ENCODE results near the gene SLC6A20.

SLC6A20 gene, protein sequence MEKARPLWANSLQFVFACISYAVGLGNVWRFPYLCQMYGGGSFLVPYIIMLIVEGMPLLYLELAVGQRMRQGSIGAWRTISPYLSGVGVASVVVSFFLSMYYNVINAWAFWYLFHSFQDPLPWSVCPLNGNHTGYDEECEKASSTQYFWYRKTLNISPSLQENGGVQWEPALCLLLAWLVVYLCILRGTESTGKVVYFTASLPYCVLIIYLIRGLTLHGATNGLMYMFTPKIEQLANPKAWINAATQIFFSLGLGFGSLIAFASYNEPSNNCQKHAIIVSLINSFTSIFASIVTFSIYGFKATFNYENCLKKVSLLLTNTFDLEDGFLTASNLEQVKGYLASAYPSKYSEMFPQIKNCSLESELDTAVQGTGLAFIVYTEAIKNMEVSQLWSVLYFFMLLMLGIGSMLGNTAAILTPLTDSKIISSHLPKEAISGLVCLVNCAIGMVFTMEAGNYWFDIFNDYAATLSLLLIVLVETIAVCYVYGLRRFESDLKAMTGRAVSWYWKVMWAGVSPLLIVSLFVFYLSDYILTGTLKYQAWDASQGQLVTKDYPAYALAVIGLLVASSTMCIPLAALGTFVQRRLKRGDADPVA

GRCh38 chr3:45795882-45796765, at the start of gene SLC6A20:
Gene SLC6A20 (minus strand): TSS chr3:45796536. CDS start chr3:45796419, 117 bp downstream.
- peak in 1 of 2 donors; percentile 2 for DNase-seq

GRCh38 chr3:45844616-45845015, 48.3 kb upstream of the SLC6A20 start:
- DNase-seq = no peak

DNA sequence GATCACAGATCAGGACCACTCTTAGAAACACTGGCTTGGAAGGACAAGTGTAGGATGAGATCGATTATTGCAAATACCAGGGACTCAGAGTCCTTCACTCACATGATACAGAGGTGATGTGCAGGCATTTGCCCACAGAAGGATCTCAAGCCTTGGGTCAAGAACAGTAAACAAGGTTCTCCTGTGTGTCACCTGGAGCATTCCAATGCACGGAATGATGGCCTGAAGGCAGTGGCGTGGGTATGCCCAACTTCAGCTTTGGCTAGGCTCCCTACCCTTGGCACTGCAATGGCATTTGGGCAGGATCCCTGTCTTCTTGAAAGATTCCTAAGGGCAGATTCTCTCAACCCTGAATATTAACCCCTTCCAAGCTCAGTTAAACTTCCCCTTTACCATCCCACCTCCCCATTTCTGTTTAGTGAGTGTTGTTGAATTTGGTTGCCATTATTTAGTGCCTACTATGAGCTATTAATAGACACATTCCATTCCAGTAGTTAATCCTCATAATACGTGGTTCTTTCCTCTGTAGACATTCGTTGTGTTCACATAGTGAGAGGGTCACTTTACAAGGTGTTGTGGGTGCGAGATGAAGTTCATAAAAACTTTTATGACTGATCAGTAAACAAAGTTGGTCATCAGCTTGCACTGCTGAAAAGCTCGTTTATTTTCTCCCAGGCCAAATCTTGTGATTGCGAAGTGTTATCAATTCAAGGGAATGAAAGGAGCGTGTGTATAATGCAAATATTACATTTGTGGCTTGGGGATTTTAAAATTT, 46.7 kb upstream of the SLC6A20 start:
- no peak for DNase-seq

GRCh38 chr3:45841757-45842491, 45.6 kb upstream of the SLC6A20 start, which contains the start of gene LZTFL1:
Gene LZTFL1 (minus strand): TSS chr3:45842119. CDS start chr3:45841991, 128 bp downstream.
- DNase-seq = peak; percentile 92 to 93

DNA sequence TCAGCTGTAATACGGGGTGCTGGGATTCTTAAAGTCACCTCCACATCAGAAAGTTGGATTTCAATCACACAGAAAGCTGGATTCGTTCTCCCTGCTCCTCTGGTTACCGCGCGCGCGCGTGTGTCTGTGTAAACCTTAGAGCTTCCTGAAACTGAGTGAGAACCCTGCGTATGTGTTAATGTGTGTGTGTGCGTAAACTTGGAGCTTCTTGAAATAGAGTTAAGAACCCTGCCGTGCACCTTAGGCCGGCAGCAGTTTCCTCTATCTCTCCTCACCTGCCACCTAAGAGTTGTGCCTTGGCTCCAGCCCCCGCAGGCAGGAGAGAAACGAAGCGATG, 45.1 kb upstream of the SLC6A20 start:
- DNase-seq = peak in 1 of 2 donors; percentile 6

DNA sequence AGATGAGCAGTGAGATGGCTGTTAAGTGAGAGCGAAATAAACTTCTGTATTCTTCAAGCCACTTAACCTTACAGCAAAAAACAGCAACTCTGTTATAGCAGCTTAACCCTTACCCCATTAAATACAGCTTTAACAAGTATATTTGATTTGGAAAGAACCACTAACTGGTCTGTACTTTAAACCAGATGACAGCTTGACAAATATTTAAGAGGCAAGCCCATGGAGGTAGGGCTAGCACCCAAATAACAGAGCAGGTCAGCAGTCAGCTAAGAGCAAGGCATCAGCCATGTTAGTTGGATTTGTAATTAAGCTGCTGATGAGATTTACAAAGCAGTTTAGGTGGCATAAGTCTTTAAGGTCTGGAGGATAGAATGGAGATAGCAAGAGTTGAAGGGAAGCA, 42.1 kb upstream of the SLC6A20 start:
- no peak for DNase-seq

DNA sequence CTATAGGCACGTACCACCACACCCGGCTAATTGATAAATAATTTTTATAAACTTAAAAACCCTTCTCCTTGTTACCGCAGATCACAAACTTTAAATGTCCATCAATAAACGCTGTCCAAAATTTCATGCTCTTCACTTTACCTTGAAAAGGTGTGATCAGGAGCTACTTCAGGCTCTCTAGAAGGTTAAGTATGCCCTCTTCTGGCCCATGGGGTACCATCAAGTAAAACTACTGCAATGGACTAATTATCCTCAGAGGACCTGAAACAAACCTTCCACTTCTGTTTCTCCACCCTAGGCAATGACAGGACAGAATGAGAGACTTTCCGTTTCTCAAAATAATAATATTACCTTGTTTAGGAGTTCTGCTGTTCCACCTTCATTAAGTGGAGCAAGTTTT, 36.4 kb upstream of the SLC6A20 start:
- no peak for DNase-seq

- no peak for DNase-seq
Observed at GRCh38 chr3:45830121-45830520, 33.8 kb upstream of the SLC6A20 start.

DNA sequence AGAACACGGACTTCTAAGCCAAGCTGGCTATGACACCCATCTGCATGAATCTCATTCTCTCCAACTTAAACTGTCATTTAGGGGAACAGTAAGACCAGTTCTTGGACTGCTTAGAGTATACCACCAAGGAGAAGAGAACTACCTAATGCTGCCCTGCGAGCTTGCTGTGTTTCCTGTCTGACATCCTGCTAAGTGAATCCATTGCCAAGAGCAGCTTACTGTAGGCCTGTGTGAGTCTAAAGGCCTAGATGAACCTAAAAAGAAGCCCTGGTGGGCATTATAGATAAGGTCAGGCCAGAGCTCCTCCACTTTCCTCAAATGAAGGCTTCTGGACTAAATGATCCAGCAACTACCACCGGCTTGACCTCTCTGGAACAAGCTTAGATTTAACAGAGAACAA, 30.6 kb upstream of the SLC6A20 start:
- DNase-seq = no peak

DNA sequence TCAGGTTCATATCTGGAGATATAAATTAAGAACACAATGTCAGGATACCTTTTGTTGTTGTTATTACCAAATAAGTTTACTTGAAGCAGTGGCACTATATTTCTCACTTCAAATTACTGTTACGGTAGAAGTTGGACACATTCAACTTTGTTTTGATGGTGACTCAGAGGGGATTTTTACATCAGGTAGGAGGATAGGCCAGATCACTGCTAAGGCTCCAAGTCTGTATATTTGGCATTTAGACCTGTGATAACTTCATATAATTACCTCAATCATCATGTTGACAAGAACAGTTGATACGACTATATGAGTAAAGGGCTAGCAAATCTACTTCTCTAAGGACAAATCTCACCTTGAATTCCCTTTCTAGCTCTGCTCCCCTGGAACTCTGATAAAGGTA, 30.0 kb upstream of the SLC6A20 start:
- no peak for DNase-seq

- no peak for DNase-seq
Observed at GRCh38 chr3:45821127-45821526, 24.8 kb upstream of the SLC6A20 start.

- no peak for DNase-seq
Observed at GRCh38 chr3:45819543-45819942, 23.2 kb upstream of the SLC6A20 start.

- DNase-seq = no peak
Observed at GRCh38 chr3:45817831-45818522, 21.6 kb upstream of the SLC6A20 start.

DNA sequence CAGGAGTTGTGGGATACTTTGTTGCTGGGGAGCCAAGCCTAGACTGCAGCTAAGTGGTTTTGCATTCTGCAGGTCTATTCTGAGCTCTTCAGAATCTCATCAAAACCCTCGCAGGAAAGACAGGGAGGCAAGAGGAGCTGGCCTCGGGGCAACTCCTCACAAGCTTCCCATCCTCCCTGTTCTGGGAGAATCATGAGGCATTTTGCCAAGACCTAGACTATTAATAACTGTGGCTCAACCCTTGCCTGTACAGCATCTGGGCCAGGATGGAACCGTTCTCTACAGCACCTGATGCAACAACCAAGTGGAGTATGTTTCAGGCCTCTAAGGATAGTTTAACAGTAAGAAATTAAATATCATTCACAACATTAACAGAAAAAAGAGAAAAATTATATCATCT, 20.2 kb upstream of the SLC6A20 start:
- DNase-seq = no peak

DNA sequence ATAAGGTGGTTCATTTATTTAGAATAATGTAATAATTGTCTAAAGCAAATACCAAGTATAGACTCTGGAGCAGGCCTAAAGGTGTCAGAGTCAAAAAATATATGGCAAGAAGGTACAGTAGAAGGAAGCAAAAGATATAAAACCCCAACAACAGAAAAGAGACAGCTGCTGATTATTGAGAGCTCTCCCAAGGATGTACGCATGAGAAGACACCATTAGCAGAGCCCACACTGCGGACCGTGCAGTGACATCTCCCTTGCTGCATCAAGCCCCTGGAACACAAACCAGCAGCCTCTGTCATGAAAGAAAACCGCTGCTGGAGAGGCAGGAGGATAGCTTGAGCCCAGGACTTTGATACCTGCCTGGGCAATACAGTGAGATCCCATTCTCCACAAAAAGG, 18.0 kb upstream of the SLC6A20 start:
- DNase-seq = no peak

- no peak for DNase-seq
Observed at GRCh38 chr3:45807681-45808540, 11.6 kb upstream of the SLC6A20 start.

GRCh38 chr3:45807133-45807532, 10.8 kb upstream of the SLC6A20 start:
- DNase-seq = no peak

- no peak for DNase-seq
Observed at GRCh38 chr3:45806072-45806471, 9.7 kb upstream of the SLC6A20 start.

DNA sequence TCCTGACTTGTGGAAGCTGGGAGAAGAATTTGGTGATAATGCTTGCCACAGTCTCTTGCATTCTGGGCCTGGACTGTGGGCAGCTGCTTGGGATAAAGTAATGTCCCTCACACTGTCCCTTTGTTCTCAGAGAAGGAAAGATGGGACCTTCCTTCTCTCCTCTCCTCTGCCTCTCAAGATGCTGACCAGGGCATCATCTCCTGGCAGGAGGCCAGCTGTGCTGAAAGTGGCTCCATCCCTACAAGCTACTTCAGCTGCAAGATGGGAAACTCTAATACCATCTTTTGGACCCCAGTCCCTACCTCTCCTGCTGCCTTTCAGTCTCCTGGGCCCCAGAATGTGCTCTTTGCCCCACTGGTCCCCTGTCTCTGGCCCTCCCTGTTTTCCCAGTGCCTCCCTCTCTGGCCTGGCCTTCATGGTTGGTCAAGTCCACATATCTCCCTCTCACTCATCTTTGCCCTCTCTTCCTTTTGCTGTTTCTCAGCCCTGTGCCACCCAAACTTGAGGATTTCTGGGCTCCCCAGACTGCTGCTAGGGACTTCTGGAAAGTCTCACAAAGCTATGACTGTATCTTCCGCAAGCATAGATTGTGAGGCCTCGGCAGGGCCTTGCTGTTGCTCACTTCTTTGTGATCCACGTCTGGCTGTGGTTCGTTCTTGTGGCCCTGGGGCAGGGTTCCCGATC, 7.1 kb upstream of the SLC6A20 start:
- no peak for DNase-seq

- DNase-seq = no peak
Observed at GRCh38 chr3:45802146-45802545, 5.8 kb upstream of the SLC6A20 start.
